COLO668 (cell line): ENCODE results near the gene RPL29.
"Not testable (repeated sequence)": the region's sequence is repeated elsewhere in the genome, so short reads cannot be mapped to it uniquely, and the experiment has no call there.

ENCODE experiments used
- DNase-seq: peaks from one replicate; lab custom pipeline; 2025; ENCODE audit not compliant: unreplicated experiment; lab: John Stamatoyannopoulos, UW

Gene RPL29

DNA sequence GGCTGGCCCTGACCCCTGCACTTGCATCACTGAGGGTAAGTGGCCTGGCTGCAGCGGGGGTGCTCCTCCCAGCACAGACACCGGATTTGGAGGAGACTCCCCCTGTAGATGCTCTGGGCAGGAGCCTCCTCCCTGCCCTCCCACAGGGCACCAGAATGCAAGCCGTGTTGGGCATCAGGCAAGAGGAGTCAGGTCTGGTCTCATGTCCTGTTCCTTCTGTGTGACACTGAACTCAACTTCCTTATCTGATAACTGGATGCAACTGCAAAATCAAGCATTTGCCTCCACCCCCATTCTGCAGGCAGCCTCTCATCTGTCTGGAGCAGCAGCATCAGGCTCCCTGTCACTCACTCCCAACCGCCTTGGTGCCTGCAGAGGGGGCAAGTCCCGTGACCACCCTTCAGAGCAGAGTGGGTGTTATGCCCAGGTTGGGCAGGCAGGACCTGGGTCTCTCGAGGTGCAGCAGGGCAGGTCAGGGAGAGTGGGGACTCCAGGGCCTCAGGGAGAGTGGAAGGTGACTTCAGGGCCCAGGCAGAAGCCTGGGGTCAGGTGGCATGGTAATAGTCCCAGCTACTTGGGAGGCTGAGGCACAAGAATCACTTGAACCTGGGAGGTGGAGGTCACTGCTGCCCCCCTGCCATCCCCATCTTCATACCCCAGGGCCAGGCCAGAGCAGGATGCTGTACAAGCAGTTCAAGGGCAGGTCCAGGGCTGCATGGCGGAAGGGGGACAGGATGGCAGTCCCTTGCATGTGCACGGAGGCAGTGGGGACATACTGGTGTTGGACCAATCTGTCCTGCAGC lies 10.5 kb upstream of the RPL29 start:
- DNase-seq, result no peak

- DNase-seq, result no peak
Measured at GRCh38 chr3:52005571-52005986, 9.9 kb upstream of the RPL29 start.

- no peak for DNase-seq
Measured at GRCh38 chr3:52004906-52005395, 9.3 kb upstream of the RPL29 start.

DNA sequence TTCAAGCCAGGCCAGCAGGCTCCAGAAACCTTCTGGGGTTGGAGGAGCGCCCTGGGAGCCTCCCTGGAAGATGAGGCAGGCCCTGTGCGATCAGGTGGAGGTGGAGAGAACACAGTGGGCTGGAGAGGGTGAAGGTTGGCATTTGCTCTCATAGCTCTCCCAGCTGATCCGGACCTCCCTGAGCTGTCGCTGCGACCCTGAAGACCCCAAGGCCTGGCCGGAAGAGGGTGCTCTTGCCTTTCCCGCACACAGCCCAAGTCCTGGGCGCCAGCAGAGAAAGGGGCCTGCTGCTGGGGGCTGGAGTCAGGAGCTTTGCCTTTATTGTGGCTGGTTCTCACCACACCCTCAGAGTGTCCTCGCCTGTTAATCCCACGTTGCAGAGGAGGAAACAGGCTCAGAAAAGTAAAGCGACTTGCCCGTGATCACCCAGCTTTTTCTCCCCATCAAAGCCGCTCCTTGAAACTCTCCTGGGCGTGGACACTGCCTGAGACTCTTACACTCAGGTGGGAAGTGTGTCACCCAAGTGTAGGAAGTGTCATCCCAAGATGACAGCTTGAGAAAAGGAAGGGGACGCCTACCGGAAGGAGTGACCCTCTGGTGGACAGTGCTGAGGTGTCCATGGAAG lies 8.6 kb upstream of the RPL29 start:
- DNase-seq, result peak; percentile 5

- DNase-seq, result no peak
Measured at GRCh38 chr3:52002748-52003147, 7.1 kb upstream of the RPL29 start.

GRCh38 chr3:52001443-52001974 lies 5.8 kb upstream of the RPL29 start:
- peak; percentile 74 for DNase-seq

DNA sequence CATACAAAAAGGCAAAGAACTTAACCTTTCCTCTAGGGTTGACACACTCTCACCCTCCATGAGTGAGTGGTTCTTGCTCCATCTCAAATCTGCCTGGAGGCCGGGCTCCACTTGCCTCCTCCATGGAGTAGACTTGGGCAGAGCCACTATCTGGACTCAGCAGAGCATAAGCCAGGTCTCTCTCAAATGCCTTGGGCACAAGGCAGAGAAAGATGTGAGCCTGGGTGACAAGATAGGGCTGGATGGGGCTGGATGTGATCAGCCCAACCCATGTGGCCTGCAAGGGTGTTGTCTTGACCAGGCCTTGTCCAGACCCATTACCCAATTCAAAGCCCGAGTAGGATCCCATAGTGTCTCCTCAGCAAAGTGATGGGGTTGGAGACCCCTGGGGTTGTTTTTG lies 4.2 kb upstream of the RPL29 start:
- DNase-seq, result no peak

DNA sequence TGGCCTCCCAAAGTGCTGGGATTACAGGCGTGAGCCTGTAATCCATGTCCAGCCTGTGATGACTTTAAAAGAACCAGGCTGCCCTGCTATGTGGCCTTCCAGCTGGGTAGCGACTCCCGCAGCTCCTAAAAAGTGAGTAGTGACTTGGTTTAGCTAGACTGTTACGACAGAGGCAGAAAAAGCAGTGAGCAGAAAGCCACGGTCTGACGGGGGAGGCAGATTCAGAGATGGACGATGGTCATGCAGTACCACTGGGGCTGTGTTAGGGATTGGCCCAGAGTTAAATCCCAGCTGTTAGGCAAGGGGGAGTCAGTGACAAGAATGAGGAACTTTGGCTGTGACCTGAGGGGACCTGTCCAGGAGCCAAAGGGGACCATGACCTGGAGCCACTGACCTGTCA lies 3.1 kb upstream of the RPL29 start:
- DNase-seq, result no peak

GRCh38 chr3:51997935-51998596 lies 2.4 kb upstream of the RPL29 start:
- DNase-seq, result peak; percentile 13

- no peak for DNase-seq
Measured at GRCh38 chr3:51997172-51997571, 1.5 kb upstream of the RPL29 start.

DNA sequence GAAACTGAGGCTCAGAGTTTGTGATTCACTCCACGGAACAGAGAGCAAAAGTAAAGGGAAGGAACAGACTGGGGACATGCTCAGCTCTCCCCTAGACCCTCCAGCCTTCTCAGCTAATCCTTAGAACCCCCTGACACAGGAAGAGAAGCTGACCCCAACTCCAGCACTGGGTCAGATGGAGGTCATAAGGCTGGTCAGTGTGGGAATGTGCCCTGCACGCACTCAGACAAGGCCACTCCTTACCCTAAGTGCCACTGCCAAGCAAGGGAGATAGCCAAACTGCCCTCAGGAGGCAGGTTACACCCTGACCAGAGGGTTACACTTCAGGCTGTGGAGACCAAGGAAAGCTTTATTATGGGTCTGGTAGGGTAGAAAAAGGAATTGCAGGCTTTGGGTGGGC lies 1.2 kb downstream of the RPL29 start:
- DNase-seq, result no peak

DNA sequence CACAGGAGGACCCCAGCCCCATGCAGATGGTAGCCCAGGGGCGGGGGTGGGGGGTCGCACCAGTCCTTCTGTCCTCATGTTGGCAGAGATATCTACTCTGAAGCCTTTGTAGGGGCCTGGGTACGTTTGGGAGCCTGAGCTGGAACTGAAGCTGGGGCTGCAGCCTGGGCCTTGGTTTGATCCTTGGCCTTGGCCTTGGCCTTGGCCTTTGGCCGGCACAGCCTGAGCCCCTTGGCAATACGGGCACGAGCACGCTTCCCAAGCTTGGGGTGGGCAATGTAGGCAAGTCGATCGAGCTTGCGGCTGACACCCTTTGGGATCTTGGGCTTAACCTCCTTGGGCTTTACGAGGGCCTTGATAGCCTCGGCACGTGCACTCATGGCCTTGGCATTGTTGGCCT lies 2.0 kb downstream of the RPL29 start:
- not testable (repeated sequence) for DNase-seq

DNA sequence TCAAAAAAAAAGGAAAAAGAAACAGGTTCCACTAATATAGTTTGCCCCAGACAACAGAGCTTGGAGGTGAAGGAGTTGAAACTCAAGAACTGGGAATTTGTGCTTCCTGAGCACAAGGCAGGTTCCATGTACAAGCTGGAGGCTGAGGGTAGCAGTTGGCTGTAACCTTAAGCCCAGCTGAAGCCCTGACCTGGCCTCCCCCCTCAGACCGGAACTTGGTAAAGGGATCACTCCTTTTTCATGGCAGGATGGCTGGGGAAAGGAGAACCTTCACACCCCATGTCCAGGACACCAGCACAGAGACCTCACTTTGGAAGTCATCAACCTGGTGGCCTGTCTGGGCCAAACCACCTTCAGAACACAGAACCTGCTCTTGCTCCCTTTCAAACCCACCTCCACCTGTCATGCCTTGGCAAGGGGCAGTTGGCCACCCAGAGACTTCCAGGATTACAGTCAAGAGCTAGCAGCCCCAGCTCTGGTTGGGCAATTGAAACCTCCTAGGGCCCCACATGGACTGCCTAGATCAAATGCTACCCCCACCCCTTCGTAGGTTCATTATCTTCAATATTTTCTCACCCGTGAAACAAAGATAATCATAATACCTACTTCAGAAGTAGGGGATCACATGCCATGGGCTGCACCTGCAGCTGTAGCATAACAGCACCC lies 3.5 kb downstream of the RPL29 start:
- DNase-seq, result no peak

- DNase-seq, result not testable (repeated sequence)
Measured at GRCh38 chr3:51990501-51990971, 5.2 kb downstream of the RPL29 start.

- DNase-seq, result no peak
Measured at GRCh38 chr3:51988286-51989146, 7.2 kb downstream of the RPL29 start.

- DNase-seq, result no peak
Measured at GRCh38 chr3:51987568-51987967, 8.1 kb downstream of the RPL29 start.

DNA sequence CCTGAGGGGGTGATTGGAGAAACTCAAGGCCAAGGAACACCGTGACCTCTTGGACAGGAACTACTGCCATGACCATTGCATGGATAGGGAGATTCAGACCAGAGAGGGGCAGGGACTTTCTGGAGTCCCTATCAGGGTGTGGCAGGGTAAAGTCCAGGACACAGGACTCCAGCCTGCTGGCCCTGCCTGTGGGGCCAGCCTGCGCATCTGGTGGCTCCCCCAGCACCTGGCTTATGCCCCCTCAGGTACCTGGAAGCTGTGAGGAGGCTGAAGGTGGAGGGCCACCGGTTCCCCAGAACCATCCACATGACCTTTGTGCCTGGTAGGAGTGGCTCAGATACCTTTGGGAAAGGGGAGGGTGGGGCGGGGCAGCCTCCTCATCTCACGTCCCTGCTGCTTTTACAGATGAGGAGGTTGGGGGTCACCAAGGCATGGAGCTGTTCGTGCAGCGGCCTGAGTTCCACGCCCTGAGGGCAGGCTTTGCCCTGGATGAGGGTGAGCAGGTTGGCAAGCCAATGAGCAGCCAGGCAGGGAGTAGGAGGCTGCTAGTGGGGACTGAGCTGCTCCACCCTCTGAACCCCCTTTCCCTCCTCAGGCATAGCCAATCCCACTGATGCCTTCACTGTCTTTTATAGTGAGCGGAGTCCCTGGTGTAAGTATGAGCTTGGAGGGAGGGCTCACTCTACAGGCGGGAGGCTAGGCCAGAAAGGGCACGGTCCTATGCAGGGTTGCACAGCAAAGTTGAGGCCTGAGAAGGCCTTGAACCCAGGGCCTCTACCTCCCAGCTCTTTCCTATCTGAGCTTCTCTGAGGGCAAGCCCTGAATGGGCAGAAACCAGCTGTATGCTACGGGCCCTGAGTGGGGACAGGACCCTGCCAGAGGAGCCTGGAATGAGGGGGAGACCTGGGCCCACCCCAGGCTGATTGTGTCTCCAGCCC lies 9.4 kb downstream of the RPL29 start:
- DNase-seq, result no peak

- no peak for DNase-seq
Measured at GRCh38 chr3:51985063-51985462, 10.6 kb downstream of the RPL29 start.

- no peak for DNase-seq
Measured at GRCh38 chr3:51984269-51984647, 11.4 kb downstream of the RPL29 start.
